Keratinocyte (primary cell): Measurements from ENCODE around the gene WRNIP1.

Source experiments
- CTCF ChIP-seq, 3 experiments: IDR thresholded peaks in 1 of 3; conservative IDR thresholded peaks in 1 of 3; optimal IDR thresholded peaks in 1 of 3; 2 replicates in 2 of 3; 3 replicates in 1 of 3; pipeline versions ENCODE3 to v1.5.1; 2011; ENCODE audit warnings: low read length in 3 of 3, mild to moderate bottlenecking in 3 of 3, moderate library complexity in 2 of 3, control low read depth in 1 of 3, inconsistent platforms in 1 of 3; ENCODE audit not compliant: insufficient read depth in 2 of 3; ENCODE audit errors: extremely low read depth in 1 of 3
- EZH2 ChIP-seq: IDR thresholded peaks from one replicate; pipeline ENCODE4 v1.6.1; 2012; ENCODE audit warnings: inconsistent platforms, mild to moderate bottlenecking, low read length, moderate library complexity

DNA sequence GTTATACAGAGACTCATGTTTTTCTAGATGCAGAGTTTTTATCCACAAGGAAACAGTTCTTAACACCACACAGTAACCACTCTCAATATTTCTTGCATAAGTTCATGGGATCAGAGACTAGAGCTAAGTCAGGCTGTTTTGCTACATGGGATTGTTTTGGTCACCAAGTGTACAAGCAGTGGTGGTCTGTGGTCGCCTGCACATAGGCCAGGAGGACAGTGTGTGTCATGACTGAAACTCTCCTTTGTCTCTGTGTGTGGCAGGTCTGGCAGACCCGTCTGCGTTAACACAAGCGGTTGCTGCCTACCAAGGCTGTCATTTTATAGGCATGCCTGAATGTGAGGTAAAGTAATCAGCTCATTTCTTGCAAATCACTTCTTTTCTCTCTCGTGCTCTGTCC lies 18.9 kb downstream of the WRNIP1 start:
- no peak for TF ChIP-seq CTCF (optimal IDR thresholded peaks at IDR 0.05 in 1 of 3, IDR thresholded peaks at IDR 0.05 in 1 of 3, conservative IDR thresholded peaks at IDR 0.05 in 1 of 3; ENCODE audit: extremely low read depth in 1 of 3, insufficient read depth in 2 of 3, low read length in 3 of 3)
- TF ChIP-seq EZH2 = no peak
